AG10803 (cell line): ENCODE measurements around the gene OSMR.
A peak's percentile ranks its signal among the peaks of the same experiment; 100 is the strongest.

Experiments used
- DNase-seq: peaks from one replicate; pipeline ENCODE4 v3.0.0; 2010; ENCODE audit warnings: low read depth
- H3K4me3 ChIP-seq: 2 replicates; pipeline ENCODE4 v1.5.1; 2011; ENCODE audit warnings: mild to moderate bottlenecking, low read length, control low read depth
- CTCF ChIP-seq: conservative IDR thresholded peaks from 2 replicates; pipeline ENCODE4 v1.5.1; 2011; ENCODE audit warnings: mild to moderate bottlenecking, low read length, control low read depth, inconsistent platforms

Gene OSMR

GRCh38 chr5:38803246-38803645, 42.6 kb upstream of the OSMR start:
- H3K4me3 ChIP-seq, result no peak overlapping the region
- no peak for TF ChIP-seq CTCF
- no peak for DNase-seq

DNA sequence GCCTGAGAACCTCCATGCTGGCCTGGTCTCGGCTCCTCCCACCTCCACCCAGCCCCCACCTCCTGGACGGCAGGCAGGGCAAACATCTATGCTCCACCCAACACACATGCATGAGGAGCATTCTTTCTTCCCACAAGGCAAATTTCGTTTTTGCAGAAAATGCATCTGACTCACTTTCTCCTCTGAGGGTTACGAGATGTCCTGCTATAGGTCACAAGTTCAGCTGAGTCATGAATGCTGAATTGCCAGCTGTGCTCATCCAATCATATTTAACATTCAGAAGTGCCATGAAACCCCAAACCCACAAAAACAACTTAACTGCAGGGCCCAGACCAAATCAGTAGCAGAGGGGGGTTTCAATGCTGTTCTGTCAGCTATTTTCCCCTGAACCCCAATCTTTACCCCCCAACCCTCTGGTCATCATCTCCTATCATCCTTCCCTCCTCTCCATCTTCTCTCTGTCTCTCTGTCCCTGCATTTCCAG, 39.0 kb upstream of the OSMR start:
- DNase-seq, result peak; percentile 93
- no peak for TF ChIP-seq CTCF
- no peak overlapping the region for H3K4me3 ChIP-seq

GRCh38 chr5:38807570-38808483, 38.0 kb upstream of the OSMR start:
- DNase-seq, result peak; percentile 62
- H3K4me3 ChIP-seq, result no peak overlapping the region
- TF ChIP-seq CTCF, result no peak

DNA sequence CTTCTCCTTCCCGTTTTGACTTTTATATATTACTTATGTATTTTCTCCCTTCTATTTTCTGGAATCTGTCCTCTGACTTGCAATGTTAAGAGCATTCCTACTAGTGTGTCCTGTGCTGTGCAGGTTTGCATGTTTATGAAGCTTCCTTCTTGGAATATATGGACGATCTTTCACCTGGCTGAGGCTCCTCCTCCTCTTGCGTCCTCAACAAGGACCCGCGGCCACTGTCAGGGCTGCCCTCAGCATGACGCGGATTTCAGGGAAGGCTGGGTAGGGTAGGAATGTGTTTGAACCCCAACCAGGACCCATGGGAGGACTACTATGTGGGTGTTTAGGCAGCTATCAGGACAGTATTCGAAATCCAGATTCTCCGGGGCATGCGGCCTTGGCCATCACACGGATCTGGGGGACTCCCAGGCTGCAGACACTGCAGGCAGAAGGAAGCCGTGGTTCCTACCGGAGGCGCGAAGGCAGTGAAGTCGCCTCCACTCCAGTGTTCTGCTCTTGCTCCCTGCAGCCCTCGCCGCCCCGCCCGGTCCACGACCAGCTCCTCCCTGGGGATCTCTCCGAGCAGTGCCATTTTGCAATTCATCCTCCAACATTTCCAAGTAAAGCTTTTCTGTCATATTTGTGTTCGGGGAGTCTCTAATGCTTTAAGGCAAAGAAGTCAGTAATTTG, 37.0 kb upstream of the OSMR start:
- TF ChIP-seq CTCF, result no peak
- H3K4me3 ChIP-seq, result no peak overlapping the region

GRCh38 chr5:38809388-38810359, 36.1 kb upstream of the OSMR start:
- peak; percentile 98 for TF ChIP-seq CTCF
- H3K4me3 ChIP-seq, result no peak overlapping the region
- DNase-seq, result peak; percentile 84

More for the DNA sequence above, 37.0 kb upstream of the OSMR start:
- DNase-seq, result no peak

GRCh38 chr5:38814879-38815278, 30.9 kb upstream of the OSMR start:
- no peak overlapping the region for H3K4me3 ChIP-seq
- no peak for TF ChIP-seq CTCF
- no peak for DNase-seq
